ENCODE measurements around the gene CD79B.
"Not testable (repeated sequence)": the region's sequence is repeated elsewhere in the genome, so short reads cannot be mapped to it uniquely, and the experiment has no call there.

The CD79B gene

GRCh38 chr17:63898899-63899798, 33.0 kb downstream of the CD79B start:
- Mint-ChIP-seq H3K27me3 (peaks cover 0 to 13% of the 10 kb centered on the region in 2 donors), H3K4me1 (peaks cover 8 to 19% of the 10 kb centered on the region in 2 donors)
- not testable (repeated sequence) for H3K27ac Mint-ChIP-seq, H3K9me3 Mint-ChIP-seq, H3K36me3 Mint-ChIP-seq, H3K4me3 Mint-ChIP-seq
- DNase-seq (peak; percentile 30), ATAC-seq (replicated peaks) (peak; percentile 54 to 76)

GRCh38 chr17:63896524-63897354, 35.4 kb downstream of the CD79B start, which contains the start of gene CSH1:
CSH1 (minus strand) TSS chr17:63896574; CDS start chr17:63896511, 63 bp downstream.
- DNase-seq, H3K36me3 Mint-ChIP-seq, H3K27ac Mint-ChIP-seq, H3K4me3 Mint-ChIP-seq, H3K9me3 Mint-ChIP-seq: not testable (repeated sequence)
- ATAC-seq (replicated peaks) = peak; percentile 67 to 77
- Mint-ChIP-seq H3K4me1 (peaks cover 5 to 14% of the 10 kb centered on the region in 2 donors), H3K27me3 (peaks cover 0 to 10% of the 10 kb centered on the region in 2 donors)

- not testable (repeated sequence) for H3K4me3 Mint-ChIP-seq; DNase-seq; H3K27ac Mint-ChIP-seq; H3K27me3 Mint-ChIP-seq; H3K9me3 Mint-ChIP-seq; ATAC-seq (replicated peaks); H3K36me3 Mint-ChIP-seq
- H3K4me1 Mint-ChIP-seq = peaks cover 5 to 14% of the 10 kb centered on the region in 2 donors
Observed at GRCh38 chr17:63894821-63895220, 37.3 kb downstream of the CD79B start.

GRCh38 chr17:63894021-63894420, 38.1 kb downstream of the CD79B start:
- H3K27ac Mint-ChIP-seq; H3K4me3 Mint-ChIP-seq; H3K27me3 Mint-ChIP-seq; DNase-seq; H3K36me3 Mint-ChIP-seq; ATAC-seq (replicated peaks); H3K9me3 Mint-ChIP-seq: not testable (repeated sequence)
- peaks cover 6 to 11% of the 10 kb centered on the region in 2 donors for H3K4me1 Mint-ChIP-seq

GRCh38 chr17:63892316-63893037, 39.7 kb downstream of the CD79B start:
- ATAC-seq (replicated peaks) = peak in 1 of 2 donors; percentile 39
- H3K36me3 Mint-ChIP-seq, H3K9me3 Mint-ChIP-seq, DNase-seq, H3K4me3 Mint-ChIP-seq, H3K27me3 Mint-ChIP-seq, H3K27ac Mint-ChIP-seq: not testable (repeated sequence)
- peaks cover 8 to 18% of the 10 kb centered on the region in 2 donors for H3K4me1 Mint-ChIP-seq

- Mint-ChIP-seq H3K4me1 (peaks cover 9 to 21% of the 10 kb centered on the region in 2 donors), H3K27ac (peak overlapping the region; percentile 22)
- H3K4me3 Mint-ChIP-seq, H3K27me3 Mint-ChIP-seq, H3K9me3 Mint-ChIP-seq, DNase-seq, H3K36me3 Mint-ChIP-seq: not testable (repeated sequence)
- ATAC-seq (replicated peaks) = peak; percentile 86 to 87
Observed at GRCh38 chr17:63889026-63889848, 42.9 kb downstream of the CD79B start.

GRCh38 chr17:63885119-63885518, 47.0 kb downstream of the CD79B start:
- H3K4me1 Mint-ChIP-seq = peaks cover 13 to 30% of the 10 kb centered on the region in 2 donors
- H3K9me3 Mint-ChIP-seq; H3K36me3 Mint-ChIP-seq; ATAC-seq (replicated peaks); DNase-seq; H3K27ac Mint-ChIP-seq; H3K4me3 Mint-ChIP-seq: not testable (repeated sequence)
- H3K27me3 Mint-ChIP-seq = peaks cover 5 to 12% of the 10 kb centered on the region in 2 donors

- Mint-ChIP-seq H3K4me1 (peaks cover 11 to 25% of the 10 kb centered on the region in 2 donors), H3K27me3 (peaks cover 5 to 12% of the 10 kb centered on the region in 2 donors)
- not testable (repeated sequence) for H3K9me3 Mint-ChIP-seq; DNase-seq; H3K36me3 Mint-ChIP-seq; H3K4me3 Mint-ChIP-seq; H3K27ac Mint-ChIP-seq; ATAC-seq (replicated peaks)
Observed at GRCh38 chr17:63882626-63883126, 49.5 kb downstream of the CD79B start.

- H3K27ac Mint-ChIP-seq = no peak within 1 kb of the TSS
- peak; percentile 52 for DNase-seq
- peaks cover 0 to 2% of the 10 kb centered on the region in 2 donors for H3K36me3 Mint-ChIP-seq
- H3K9me3 Mint-ChIP-seq = no peaks in the 10 kb centered on the region
- H3K4me1 Mint-ChIP-seq = peaks cover 11 to 25% of the 10 kb centered on the region in 2 donors
- H3K27me3 Mint-ChIP-seq = peaks cover 5 to 12% of the 10 kb centered on the region in 2 donors
- ATAC-seq (replicated peaks) = peak; percentile 82 to 87
- no peak within 1 kb of the TSS for H3K4me3 Mint-ChIP-seq
Observed at GRCh38 chr17:63881935-63882601, 50.1 kb downstream of the CD79B start, which contains the start of gene GH2. GH2 (minus strand) TSS chr17:63881944; CDS start chr17:63881801, 143 bp downstream.

GRCh38 chr17:63881337-63881736, 50.8 kb downstream of the CD79B start:
- H3K4me3 Mint-ChIP-seq; H3K36me3 Mint-ChIP-seq; DNase-seq; H3K27ac Mint-ChIP-seq; H3K9me3 Mint-ChIP-seq; ATAC-seq (replicated peaks): not testable (repeated sequence)
- H3K4me1 Mint-ChIP-seq = peaks cover 11 to 25% of the 10 kb centered on the region in 2 donors
- H3K27me3 Mint-ChIP-seq = peaks cover 5 to 12% of the 10 kb centered on the region in 2 donors

- DNase-seq (no peak), ATAC-seq (replicated peaks) (no peak)
- H3K4me1 Mint-ChIP-seq = peaks cover 11 to 25% of the 10 kb centered on the region in 2 donors
- H3K27ac Mint-ChIP-seq = no peak overlapping the region
- peaks cover 5 to 13% of the 10 kb centered on the region in 2 donors for H3K27me3 Mint-ChIP-seq
- peaks cover 0 to 2% of the 10 kb centered on the region in 2 donors for H3K36me3 Mint-ChIP-seq
- no peaks in the 10 kb centered on the region for H3K9me3 Mint-ChIP-seq
- no peak overlapping the region for H3K4me3 Mint-ChIP-seq
Observed at GRCh38 chr17:63880706-63881105, 51.4 kb downstream of the CD79B start.
